Activated T-cell treated with anti-CD3 and anti-CD28 coated beads for 4 hours (primary cell): ENCODE measurements around the gene RAP1GDS1.
A peak's percentile ranks its signal among the peaks of the same experiment; 100 is the strongest.
"Not testable (repeated sequence)": the region's sequence is repeated elsewhere in the genome, so short reads cannot be mapped to it uniquely, and the experiment has no call there.

Experiments used
- DNase-seq: peaks from one replicate; pipeline ENCODE4 v3.0.0-alpha.2; 2020

RAP1GDS1 gene

DNA sequence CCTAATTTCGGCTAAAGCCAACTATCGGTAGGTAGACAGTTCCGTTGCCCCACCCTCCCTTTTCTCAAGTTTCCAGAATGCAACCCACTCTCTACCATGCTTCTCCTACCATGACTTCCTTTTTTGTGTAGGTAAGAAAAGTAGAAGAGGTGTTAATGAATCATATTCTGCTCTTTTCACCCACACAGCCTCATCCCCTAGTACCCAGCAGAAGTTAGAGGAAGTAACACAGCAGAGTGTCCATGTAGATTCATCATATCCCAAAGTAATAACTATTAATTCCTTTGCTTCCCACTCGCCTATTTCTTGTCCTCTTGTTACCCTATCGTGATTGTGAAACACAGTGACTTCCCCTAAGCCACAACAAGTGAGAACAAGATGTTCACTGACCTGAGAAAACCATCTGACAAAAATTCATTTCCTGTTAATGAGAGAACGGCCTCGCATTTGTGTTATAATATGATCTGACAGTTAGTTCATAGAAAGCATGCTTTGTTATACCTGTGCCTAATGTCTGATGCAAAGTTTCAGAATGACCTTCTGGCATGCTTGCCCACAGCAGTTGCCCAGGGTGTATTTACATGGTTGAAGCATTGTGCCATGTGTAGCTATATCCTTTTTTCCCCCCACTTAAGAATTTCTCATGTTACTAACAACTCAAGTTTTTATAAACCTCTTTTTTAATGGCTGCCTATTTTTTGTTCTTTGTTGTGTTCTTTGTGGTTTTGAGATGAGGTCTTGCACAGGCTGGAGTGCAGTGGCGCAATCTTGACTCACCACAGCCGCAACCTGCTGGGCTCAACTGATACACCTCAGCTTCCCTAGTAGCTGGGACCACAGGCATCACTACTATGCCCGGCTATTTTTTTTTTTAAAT, 185.6 kb downstream of the RAP1GDS1 start:
- DNase-seq: peak; percentile 24

DNA sequence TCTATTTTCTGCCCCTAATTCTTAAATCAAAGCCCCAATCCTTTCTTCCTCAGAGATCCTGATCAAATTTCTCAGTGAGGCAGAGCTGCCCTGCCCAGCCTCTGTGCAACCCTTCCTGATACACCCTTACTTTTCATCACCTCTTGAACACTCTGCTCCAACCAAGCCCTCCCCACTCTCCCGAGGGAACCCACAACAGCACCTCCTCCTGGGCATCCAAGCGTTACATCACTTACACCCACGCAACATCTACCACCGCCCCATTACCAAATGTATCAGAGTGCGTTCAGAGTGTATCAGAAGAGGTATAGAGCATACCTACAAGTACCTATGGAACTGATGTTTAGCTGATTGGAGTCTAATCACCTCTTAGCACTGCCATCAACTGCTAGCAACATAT, 186.5 kb downstream of the RAP1GDS1 start:
- no peak for DNase-seq

DNA sequence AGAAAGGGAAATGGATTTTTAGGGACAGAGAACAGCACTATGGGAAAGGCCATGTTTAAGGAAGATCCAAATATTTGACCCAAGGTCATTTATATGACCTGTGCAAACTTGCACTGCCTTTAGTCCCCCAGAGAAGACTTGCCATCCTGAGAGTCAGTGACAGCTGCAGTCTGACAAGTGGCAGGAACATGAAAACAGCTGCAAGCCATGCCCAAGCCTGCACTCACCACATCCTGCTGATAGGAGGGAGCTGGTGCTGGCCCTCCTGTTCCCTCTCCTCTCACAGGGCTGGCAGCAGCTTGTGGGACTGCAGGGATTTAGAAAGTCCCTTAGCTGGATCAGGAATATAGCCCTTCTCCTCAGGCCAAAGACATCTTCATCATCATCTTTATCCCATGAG, 187.7 kb downstream of the RAP1GDS1 start:
- no peak for DNase-seq

DNA sequence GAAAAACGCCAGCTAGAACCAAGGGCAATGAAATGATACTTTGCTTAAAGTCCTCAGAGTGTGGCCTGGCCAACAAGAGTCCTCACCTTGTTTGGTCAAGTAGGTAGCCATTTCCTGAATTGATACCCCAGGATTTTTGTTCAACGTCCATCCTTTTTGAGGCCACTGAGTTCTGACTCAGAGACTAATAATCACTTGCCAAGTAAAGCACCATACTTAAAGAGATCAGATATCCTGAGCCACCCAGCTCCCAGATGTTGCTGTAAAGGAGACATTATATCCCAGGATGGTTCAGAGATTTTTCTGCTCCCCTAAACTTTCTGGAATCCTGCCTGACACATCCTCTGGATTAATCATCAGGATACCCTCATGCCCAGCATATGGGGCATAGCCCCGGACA, 190.9 kb downstream of the RAP1GDS1 start:
- no peak for DNase-seq

DNA sequence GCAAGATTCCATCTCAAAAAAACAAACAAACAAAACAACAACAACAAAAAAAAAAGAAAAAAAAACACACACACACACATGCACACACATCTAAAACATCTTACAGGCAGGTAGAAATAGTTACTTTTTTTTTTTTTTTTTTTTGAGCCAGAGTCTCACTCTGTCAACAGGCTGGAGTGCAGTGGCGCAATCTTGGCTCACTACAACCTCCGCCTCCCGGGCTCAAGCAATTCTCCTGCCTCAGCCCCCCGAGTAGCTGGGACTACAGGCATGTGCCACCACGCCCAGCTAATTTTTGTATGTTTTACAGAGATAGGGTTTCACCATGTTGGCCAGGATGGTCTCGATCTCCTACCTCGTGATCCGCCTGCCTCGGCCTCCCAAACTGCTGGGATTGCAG, 196.2 kb downstream of the RAP1GDS1 start:
- not testable (repeated sequence) for DNase-seq

DNA sequence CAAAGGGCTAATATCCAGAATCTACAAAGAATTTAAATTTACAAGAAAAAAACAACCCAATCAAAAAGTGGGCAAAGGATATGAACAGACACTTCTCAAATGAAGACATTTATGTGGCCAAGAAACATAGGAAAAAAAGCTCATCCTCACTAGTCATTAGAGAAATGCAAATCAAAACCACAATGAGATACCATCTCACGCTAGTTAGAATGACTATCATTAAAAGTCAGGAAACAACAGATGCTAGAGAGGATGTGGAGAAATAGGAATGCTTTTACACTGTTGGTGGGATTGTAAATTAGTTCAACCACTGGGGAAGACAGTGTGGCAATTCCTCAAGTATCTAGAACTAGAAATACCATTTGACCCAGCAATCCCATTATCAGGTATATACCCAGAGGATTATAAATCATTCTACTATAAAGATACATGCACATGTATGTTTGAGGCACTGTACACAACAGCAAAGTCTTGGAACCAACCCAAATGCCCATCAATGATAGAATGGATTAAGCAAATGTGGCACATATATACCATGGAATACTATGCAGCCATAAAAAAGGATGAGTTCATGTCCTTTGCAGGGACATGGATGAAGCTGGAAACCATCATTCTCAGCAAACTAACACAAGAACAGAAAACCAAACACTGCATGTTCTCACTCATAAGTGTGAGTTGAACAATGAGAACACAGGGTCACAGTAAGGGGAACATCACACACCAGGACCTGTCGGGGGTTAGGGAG, 200.1 kb downstream of the RAP1GDS1 start:
- not testable (repeated sequence) for DNase-seq

DNA sequence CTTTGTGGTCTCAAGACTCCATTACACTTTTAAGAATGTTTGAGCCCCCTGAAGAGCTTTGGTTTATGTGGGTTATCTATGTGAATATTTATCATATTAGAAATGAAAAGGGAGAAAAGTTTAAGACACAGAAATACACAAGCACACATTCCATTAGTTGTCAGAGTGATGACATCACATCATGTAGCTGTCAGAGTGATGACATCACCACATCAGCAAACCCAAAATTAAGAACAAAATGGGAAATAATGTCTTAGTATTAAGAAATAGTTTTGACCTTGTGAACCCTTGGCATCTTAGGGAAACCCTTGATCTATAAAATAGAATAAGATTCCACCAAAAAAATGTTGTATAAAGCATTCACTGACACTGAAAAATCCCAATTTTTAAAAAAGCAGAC, 201.3 kb downstream of the RAP1GDS1 start:
- DNase-seq: no peak

DNA sequence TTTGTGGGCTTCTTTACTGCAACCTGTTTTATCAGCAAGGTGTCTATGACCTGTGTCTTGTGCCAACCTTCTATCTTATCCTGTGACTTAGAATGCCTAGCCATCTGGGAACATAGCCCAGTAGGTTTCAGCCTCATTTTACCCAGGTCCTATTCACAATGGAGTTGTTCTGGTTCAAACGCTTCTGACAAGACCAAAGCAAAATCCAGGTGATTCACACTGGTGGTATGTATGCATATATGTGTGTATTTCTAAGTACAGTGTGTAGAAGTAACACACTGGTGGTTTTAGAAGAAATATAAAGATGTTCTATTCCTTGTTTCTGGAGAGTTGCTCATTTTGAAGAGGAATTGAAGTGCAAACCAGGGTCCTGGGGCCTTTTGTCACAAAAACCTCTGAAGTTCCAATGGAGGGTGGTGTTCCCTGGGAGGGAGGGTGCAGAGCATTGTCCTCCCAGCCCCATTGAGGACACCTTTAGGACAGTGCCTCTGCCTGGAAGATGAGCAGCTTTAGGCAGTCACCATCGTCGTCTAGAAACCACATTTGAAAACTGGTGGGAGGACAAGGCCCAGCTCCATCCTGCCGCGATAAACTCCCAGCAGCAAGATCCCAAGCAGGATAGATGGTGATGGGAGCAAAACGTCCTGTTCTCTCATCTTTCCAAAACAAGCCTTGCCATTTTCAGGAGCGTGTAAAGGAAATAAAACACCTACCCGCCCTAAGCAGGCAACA, 205.8 kb downstream of the RAP1GDS1 start:
- DNase-seq: no peak

DNA sequence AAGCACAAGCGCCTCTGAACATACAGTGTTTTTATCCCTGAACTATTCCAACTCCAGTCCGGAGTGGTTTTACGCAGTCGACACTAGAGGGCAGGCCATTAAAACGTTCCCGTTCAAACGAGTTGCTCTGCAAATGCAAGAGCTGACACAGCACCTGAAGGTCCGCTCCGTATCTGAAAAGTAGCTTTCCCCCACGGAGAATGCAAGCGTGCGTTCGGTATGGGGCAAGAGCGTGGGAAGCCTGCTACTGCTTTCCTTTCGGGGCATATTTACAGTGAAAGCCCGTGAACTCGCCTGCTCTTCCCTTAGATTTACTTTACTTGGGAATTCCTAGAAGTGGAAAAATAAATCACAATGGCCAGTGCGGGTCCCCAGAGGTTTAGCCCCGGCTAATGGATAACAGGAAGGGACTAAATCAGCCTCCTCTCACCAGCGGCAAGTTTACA, 206.5 kb downstream of the RAP1GDS1 start:
- peak; percentile 65 for DNase-seq

DNA sequence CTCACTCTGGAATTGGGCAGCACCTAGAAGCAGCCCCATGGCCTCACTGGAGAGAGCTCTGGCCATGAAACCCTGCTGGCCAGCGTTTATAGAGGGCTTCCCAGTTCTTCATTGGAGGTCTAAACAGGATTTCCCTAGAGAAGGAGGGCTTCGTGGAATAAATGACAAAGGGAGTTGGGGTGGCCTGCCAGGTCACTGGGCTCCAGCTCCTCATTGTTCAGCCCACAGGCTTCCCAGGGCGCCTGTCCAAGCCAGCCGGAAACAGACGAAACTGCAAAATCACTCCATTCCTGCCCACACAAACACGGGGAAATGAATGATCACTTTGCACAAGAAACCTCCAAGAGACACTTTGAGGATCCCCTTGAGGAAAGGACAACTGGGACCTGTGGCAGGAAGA, 207.5 kb downstream of the RAP1GDS1 start:
- no peak for DNase-seq

DNA sequence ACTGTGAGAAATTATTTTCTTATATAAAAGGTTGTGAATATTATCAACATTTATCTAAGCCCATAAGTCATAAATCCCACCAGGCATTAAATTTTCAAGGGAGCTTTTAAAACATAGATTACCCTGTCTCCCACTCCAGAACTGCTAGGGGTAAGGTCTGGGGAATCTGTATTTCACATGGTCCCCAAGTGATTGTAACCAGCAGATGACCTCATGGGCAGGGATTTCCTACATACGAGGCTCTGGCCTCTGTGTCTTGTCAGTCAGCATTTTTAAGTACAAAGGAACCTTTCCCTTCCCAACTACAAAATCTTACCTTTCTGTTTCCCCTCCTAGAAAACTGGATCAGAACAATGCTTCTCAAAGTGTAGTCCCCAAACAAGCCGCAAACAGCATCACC, 208.6 kb downstream of the RAP1GDS1 start:
- no peak for DNase-seq

DNA sequence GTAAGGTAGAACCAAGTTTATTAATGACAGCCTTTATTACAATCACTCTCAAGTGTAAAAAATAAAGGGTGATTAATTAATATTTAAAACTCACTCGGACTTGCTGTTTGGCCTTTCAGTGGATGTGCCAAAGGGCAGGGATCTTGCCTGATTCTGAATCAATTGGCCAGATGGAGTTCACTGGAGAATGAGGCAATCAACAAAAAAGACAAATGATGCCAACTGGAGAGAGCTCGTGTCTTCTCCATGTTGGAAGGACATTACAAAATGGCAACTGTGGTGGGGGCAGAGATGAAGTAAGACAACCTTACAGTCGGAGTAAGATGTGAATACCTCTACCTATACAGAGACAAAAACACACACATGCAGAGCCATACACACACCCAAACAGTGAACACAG, 209.2 kb downstream of the RAP1GDS1 start:
- DNase-seq: no peak

DNA sequence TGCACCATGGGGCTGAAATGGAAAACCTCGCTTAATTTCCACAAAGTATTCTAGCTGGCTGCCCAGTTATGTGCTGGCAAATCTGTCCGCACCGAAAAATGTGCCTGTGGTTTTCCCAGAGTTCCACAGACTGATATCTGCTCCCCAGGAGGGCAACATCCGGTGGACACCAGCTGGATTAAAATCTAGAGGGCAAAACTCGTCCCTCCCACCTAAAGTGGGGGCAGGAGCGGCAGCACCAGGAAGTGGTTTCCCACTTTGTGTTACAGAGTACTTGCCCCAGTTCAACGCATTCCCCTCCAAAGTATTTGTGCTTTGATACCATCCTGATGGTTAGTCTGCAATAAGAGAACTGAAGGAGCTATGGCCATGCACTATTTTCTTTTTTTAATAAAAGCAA, 209.6 kb downstream of the RAP1GDS1 start:
- no peak for DNase-seq

DNA sequence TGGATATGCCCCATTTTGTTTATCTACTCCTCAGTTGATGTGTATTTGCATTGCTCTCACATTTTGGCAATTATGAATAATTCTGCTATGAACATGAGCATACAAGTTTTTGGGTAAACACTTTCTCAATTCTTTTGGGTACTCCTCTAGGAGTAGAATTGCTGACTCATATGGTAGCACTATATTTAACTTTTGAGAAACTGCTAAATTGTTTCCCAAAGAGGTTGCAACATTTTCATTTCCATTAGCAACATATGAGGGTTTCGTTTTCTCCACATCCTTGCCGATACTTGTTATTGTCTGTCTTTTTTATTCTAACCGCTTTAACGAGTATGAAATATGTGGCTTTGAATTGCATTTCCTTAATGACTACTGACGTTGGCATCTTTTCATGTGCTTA, 211.9 kb downstream of the RAP1GDS1 start:
- DNase-seq: no peak

DNA sequence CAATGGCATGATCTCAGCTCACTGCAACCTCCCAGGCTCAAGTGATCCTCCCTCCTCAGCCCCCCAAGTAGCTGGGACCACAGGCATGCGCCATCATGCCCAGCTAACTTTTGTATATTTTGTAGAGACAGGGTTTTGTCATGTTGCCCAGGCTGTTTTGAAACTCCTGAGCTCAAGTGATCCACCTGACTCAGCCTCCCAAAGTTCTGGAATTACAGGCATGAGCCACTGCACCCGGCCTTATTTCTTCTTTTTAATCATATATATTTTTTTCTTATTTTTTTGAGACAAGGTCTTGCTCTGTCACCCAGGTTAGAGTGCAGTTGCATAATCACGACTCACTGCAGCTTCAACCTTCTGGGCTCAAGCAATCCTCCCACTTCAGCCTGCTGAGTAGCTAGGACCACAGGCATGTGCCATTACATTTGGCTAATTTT, 213.2 kb downstream of the RAP1GDS1 start:
- no peak for DNase-seq

DNA sequence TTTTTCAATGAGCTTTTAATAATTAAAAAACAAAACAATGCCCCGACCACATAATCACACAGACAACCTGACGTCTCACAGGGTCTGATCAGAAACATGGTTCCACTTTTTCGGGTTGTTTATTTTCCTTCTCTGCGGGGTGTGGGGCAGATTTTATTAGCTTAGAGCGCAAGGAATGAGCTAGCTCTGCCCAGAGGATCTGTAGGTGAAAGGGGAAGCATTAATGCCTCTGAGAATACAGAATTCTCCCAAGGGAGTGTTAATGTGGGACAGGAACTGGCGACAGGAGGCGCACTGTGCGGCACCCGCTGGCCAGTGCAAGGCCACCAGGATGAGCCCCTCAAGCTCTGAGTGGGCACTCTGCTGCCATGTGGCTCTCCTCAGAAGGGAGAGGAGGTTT, 215.7 kb downstream of the RAP1GDS1 start:
- DNase-seq: no peak

DNA sequence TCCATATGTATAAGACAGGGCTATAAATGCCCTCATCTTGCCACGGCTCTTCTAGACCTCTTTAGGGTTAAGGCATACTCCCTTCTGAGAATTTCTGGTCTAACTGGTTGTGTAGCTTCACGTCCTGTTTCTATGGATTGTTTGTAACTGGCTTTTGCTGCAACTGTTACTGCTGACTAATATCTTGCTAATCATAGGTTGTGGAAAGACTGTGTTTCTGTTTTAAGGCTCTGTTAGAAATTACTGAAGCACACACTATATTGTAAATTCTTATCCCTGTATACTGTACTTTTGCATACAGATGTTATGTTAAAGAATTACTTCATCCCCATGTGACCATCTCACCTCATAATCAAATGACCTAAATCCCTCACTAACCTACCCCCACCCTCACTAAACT, 218.4 kb downstream of the RAP1GDS1 start:
- not testable (repeated sequence) for DNase-seq

DNA sequence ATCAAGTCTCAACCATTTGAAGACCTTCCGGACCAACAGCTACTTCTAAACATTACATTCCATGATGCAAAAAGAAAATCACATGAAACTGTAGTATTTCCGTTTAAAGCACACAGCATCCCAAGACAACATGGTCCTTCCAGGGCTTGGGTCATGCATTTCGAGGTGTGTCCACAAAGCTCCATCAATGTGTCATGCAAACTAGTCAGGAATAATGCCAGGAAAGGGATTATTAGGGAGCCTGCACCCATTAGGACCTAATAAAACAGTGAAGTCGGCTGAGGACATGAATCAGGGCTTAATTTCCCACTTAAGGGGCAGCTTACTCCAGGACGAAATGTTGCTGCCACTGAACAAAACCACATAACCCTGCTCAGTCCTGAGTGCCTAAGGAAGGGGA, 219.4 kb downstream of the RAP1GDS1 start:
- DNase-seq: no peak

DNA sequence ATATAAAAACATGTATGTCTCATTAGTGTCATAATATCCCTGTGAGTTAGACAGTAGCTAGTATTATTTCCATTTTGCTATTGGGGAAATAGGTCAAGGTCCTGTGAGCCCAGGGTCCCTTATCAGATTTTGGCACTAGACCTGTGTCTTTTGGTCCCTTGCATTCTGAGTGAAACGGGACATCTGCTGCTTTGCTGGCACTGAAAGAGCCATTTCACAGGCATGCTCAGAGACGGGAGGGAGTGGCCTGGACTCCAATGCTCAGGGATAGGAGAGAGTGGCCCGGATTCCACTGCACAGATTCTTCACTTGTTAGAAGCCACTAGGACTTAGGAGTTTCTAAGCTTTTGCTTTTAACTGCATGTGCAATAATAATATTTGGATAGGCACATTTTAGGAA, 220.0 kb downstream of the RAP1GDS1 start:
- no peak for DNase-seq

DNA sequence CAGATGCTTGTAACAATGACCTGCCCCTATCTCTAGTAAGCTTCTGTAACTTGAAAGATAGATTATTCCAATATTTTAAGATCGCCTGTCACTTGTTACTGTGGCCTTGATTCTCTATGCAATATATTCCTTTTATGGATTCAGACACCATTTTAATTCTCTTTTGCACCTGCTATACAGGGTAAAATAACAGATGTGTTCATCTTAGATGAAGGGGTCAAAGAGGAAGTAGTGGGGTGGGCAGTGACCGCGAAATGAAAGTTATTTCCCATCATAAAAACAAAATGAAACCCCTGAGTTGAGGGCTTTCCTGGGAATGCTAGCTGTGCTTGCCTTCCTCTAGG, 221.3 kb downstream of the RAP1GDS1 start:
- no peak for DNase-seq

DNA sequence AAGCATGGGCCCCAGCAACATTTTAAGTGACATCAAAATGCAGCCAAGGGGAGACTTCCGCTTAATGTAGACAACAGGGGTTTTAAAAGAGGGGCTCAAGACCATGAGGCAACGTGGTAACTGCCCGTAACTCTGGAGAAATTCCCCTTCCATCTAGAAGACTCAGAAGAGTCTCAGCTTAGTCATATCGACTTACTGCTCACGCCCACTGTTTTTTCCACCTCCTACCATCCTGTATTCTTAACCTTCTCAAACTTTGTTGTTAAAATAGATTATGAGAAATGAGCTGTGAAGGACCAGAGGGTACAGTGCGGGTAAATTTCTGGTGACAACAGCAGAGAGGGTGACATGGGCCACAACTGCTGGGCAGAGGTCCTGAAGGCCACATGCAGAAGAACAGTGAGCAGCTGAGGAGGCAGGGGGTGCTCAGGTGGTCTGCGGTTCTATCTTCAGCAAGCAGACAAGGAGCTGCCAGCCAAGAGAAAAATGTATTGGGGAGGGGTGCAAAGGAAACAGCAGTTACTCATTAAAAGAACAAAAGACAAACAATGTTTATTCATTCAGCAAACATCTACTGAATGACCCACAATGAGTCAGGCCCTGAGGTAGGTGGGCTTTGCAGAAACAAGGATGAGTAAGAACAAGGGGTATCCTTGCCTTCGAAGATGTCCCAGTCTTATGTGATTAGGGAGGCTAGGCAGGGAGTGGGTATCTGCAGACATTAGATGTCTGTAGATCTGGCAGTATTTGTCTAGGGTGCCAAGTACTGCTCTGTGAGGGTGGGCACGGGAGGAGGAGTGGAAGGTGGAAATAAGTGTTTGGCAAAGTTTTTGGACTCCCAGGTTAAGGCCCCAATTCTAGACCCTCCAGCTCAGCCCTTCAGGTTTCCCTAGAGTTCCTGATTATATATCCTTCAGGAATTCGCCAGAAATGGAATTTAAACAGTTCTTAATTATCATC, 221.9 kb downstream of the RAP1GDS1 start:
- peak; percentile 27 for DNase-seq

DNA sequence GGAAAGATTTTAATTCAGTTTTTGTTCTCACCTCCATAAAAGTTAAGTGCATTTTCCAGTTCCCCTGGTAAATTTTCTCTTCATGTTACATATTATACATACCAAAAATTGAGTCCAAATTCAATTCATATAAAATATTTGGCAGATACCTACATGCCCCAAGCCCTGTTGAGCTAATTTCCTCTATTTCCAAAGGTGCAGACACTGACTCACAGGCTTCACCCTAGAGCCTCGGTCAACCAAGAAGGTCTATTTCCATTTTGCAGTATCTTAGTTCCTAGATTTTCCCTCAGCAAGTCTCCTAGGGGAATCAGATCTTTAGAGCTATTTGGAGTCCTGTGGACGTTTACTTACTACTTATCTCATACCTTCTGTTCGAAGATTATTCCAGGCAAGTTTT, 222.8 kb downstream of the RAP1GDS1 start:
- DNase-seq: no peak
